ENCODE data around the gene TMEM18.

GRCh38 chr2:620471-621302 lies 56.5 kb downstream of the TMEM18 start:
- TF ChIP-seq EZH2phosphoT487 (IDR thresholded peaks at IDR 0.05; ENCODE audit: insufficient read depth, low read depth) (no peak), EZH2 (IDR thresholded peaks at IDR 0.05; ENCODE audit: insufficient read depth, poor library complexity, severe bottlenecking) (no peak)
